ENCODE measurements around the gene ISY1.
"Not testable (repeated sequence)": the region's sequence is repeated elsewhere in the genome, so short reads cannot be mapped to it uniquely, and the experiment has no call there.

ISY1 gene

DNA sequence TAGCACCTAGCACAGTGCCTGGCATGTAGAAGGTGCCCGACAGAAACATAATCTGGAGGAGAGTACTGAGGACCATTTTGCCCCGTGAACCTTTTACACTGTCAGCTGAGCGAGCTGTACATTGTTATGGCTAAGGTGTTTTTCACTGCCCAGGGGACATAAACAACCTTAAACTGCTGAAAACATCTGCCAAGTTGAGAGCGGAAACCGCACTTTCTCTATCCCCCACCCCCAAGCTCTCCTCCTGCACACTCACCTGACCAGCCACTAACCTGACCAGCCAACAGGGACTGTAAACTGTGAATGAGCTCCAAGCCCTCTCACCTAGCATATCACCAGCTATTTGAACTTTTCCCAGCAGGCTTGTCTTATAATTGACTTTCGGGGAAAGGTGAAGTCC is 56.8 kb downstream of the ISY1 start:
- DNase-seq (ENCODE audit: insufficient read length, low spot score): no peak
- TF ChIP-seq POLR2A (IDR thresholded peaks at IDR 0.05; ENCODE audit: low read depth, low read length): no peak
- no peak for FAIRE-seq

DNA sequence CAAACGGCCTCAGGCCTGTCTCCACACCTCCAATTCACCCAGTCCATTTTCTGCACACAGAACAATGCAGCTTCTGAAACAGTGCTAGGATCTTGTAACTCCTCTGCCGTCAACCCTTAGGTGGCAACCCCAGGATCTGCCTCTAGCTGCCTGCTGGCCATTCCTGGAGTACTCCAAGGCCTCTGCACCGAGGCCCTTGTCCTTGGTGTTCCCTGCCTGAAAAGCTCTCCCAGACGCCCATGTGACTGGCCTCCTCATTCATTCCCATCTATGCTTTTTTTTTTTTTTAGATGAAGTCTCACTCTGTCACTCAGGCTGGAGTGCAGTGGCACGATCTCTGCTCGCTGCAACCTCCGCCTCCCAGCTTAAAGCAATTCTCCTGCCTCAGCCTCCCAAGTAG is 57.6 kb downstream of the ISY1 start:
- TF ChIP-seq POLR2A (IDR thresholded peaks at IDR 0.05; ENCODE audit: low read depth, low read length): no peak
- no peak for FAIRE-seq
- DNase-seq (ENCODE audit: insufficient read length, low spot score): no peak

DNA sequence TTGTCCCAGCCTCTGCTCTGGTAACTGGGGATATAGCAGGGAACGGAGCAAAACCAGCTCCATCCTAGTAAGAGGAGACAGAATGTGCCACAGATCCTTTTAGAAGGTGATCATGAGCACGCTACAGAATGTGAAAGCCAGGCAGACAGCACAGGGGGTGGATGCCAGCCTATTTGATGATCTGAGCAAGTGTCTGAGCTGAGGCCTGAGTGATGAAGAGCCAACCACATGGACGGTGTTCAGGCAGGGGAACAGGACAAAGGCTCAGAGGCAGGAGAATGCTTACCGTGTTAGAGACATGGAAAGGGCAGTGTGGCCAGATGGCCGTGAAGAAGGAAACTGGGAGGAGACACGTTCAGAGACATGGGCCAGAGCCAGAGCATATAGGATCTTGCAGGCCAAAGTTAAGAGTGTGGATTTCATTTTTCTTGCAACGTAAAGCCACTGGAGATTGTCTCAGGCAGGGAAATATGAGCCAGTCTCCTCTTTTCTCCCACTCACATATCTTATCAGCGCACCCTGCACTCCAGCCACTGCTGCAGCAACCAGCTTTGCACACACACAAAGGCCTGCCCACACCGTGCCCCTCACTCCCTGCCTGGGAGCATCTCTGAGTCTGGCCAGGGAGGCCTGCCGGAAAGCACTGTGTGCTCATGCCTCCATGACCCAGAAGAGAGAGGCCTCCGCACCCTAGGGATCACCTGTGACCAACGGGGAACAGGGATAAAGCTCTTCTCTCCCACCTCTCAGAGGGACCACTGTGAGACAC is 59.3 kb downstream of the ISY1 start:
- FAIRE-seq (no peak), DNase-seq (ENCODE audit: insufficient read length, low spot score) (no peak)
- TF ChIP-seq POLR2A (IDR thresholded peaks at IDR 0.05; ENCODE audit: low read depth, low read length): no peak

DNA sequence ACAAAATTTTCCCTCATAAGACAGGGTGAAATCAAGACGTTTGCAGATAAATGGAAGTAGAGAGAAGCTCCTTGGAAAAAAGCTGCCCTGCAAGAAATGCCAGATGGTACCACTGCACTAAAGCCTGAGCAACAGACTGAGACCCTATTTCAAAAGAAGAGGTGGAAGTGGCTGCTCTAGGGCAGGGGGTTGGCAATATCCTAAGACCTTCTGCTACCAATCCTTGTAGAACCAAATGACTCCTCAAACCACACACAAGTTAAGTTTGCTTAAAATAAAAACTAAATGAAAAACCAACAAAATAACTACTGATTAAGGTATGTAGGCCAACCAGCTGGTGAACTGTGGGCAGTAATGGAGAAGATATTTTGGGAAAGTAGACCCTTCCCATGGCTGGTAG is 60.6 kb downstream of the ISY1 start:
- DNase-seq (ENCODE audit: insufficient read length, low spot score) (no peak), FAIRE-seq (no peak)
- no peak for TF ChIP-seq POLR2A (IDR thresholded peaks at IDR 0.05; ENCODE audit: low read depth, low read length)

DNA sequence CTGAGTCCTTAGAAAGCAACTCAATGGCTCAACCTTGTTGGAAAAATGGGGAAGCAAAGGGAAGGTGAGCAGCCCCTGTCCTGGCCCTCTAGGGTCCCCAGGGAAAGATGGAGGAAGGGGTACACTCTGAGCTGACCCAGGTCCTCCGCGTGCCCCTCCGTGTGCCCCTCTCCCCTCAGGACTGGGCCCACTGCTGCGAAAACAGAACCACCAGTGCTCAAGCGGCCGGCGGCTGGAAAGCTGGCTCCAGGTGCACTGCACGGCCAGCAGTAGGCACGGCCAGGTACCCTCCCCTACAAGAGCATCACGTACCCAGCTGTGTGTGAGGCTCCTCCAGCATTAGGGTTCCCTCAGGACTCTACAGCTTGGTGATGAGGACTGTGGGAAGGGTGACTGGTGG is 65.6 kb downstream of the ISY1 start:
- FAIRE-seq (no peak), DNase-seq (ENCODE audit: insufficient read length, low spot score) (no peak)
- no peak for TF ChIP-seq POLR2A (IDR thresholded peaks at IDR 0.05; ENCODE audit: low read depth, low read length)

DNA sequence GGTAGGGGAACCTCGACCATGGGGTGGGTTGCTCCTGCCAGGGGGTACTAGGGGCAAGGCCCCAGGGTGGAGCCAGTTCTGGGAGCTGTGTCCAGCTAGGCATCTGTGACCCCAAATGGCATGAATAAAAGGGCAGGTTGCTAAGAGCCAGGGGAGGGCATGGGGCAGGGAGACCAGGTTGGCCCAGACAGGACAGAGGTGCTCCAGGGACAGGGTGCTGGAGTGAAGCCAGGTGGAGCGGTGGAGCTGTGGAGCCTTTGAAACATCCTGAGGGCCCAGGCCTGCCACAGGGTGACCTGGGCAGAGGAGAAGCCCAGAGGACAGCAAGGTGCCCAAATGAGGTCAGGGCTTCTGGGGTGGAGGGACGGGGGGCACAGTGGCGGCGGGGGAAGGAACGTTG is 72.6 kb downstream of the ISY1 start:
- DNase-seq (ENCODE audit: insufficient read length, low spot score); FAIRE-seq: not testable (repeated sequence)

DNA sequence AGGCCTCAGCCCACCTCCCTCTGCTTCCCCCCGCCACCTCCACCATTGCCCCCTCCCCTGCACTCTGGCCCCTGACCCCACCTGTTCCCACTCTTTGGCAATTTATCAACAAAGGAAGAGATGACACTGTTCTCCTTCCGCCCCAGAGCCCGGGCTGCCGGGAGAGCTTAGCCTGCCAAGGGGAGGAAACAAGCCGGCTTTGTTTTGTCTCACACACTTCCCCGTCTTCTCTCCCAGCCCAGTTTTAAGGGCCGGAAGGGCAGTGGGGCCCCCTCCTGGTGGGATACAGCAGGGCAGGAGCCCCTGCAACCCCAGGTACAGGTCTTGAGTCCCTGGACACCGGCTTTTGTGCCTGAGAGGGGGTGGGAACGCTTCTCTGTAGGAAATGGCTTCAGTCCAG is 73.0 kb downstream of the ISY1 start:
- FAIRE-seq; DNase-seq (ENCODE audit: insufficient read length, low spot score): not testable (repeated sequence)

DNA sequence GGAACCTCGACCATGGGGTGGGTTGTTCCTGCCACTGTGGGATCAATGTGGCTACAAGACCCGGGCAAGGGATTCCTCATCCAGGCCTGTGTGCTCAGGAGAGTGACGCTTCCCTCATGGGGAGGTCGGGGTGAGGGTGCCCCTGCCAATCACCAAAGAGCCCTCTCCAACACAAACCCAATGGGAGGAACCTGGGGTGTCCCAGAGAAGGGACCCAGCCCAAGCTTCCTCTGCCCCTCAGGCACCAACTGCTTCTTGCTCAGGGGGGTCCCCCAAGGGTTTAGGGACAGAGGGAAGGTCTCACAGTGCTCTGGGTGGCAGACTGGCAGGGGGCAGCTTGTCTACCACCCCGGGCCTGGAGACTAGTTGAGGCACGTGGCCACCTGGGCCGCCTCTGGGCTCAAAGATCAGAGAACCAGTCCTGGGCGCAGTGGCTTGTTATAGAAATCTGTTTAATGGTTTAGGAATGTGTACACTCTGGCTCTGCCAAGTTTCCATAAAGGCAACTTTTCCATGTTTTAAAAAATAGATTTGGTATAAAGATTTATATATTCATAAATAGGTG is 73.6 kb downstream of the ISY1 start:
- FAIRE-seq: no peak
- TF ChIP-seq POLR2A (IDR thresholded peaks at IDR 0.05; ENCODE audit: low read depth, low read length): no peak
- DNase-seq (ENCODE audit: insufficient read length, low spot score): no peak

DNA sequence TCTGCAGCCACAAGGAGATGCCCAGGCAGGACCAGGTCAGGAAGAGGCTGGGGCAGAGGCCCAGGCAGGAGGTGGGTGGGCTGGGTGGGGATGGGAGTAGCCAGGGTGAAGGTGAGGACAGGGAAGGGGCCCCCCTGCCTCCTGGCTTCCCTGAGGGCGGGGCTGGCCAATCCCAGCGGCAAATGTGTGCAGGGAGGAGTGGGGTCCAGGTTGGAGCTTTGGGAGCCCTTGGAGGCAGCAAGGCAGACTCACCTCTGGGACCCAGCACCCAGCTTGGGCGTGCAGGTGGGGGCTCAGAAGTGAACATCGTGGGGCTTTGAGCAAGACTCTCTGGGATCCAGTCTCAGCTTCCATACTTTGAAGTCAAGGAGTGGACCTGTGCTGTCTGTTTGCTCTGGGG is 75.0 kb downstream of the ISY1 start:
- TF ChIP-seq POLR2A (IDR thresholded peaks at IDR 0.05; ENCODE audit: low read depth, low read length): no peak
- FAIRE-seq (no peak), DNase-seq (ENCODE audit: insufficient read length, low spot score) (no peak)

DNA sequence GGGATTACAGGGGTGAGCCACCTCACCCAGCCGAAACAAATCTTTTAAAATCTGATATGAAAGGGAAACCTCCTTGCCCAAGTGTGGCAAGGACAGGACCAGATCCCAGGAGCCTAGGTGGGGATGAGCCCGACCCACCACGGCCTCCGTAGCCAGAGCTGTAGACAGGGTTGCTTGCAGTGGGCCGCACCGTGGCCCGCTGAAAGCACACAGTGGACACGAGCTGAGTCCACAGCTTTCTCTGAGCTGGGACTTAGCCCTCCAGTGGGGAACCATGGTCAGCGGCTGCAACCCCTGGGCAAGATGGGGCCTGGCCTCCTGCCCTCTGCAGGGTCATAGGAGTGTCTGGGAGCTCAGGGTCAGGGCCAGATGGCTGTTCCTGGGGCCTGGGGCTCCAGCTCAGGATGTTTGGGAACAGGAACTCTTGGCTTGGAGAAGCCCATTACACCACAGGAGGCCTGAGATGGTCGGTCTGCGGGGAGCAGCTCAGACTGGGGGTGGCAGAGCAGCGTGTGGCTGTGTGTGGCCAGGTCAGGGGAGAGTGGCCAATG is 75.6 kb downstream of the ISY1 start:
- TF ChIP-seq POLR2A (IDR thresholded peaks at IDR 0.05; ENCODE audit: low read depth, low read length): no peak
- FAIRE-seq (no peak), DNase-seq (ENCODE audit: insufficient read length, low spot score) (no peak)

DNA sequence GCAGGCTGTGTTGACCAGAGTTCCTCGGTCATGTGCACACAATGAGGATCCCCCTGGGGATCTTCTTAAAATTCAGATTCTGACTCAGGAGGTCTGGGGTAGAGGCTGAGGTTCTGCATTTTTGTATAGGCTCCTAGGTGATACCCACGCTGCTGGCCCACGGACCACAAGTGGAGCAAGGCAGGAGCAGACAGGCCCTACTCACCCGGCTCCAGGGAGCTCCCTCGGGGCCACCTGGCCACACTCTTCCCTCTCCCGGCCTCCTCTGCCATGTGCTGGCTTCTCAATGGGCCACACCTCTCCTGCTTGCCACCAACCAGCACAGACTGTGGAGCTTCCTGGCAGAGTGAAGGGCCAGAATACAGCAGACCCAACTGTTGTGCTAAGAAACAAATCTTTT is 76.4 kb downstream of the ISY1 start:
- no peak for TF ChIP-seq POLR2A (IDR thresholded peaks at IDR 0.05; ENCODE audit: low read depth, low read length)
- FAIRE-seq (no peak), DNase-seq (ENCODE audit: insufficient read length, low spot score) (no peak)

DNA sequence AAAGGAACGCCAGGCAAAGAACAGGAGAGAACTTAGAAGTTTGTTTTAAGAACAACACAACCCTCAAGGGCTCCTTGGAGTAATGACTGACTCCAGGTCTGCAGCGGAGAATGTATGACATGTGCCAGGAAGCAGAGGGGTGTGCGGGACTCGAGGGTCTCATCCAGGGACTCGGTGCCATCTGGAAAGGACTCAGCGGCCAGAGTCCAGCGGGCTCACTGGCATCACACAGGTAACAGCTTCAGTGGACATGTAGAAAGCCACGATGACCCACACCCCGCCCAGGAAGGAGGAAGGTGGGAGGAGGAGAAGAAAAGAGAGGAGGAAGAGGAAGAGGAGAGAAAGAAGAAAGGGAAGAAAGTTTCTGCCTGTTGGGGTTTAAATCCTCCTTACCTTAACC is 78.8 kb downstream of the ISY1 start:
- FAIRE-seq: no peak
- TF ChIP-seq POLR2A (IDR thresholded peaks at IDR 0.05; ENCODE audit: low read depth, low read length): no peak

DNA sequence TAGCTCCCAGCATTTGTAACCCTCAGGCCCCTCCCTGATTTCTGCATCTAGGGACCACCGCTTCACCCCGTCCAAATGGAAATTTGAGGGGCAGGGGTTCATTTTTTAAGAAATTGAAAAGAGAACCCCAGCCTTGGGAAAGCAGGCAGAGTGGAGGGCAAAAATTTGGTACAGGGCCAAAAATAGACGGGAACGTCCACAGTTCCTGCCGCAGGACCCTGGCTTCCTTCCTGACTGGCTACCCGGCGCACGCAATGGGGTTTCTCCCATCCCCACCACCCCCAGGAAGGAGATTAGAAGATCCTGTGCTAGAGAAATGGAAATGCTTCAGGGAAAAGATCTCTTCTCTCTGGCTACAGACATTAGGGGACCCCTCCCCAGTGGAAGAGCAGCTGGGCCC is 79.4 kb downstream of the ISY1 start:
- TF ChIP-seq POLR2A (IDR thresholded peaks at IDR 0.05; ENCODE audit: low read depth, low read length): no peak
- DNase-seq (ENCODE audit: insufficient read length, low spot score) (no peak), FAIRE-seq (no peak)

More for the DNA sequence above, 78.8 kb downstream of the ISY1 start:
- no peak for DNase-seq (ENCODE audit: insufficient read length, low spot score)

DNA sequence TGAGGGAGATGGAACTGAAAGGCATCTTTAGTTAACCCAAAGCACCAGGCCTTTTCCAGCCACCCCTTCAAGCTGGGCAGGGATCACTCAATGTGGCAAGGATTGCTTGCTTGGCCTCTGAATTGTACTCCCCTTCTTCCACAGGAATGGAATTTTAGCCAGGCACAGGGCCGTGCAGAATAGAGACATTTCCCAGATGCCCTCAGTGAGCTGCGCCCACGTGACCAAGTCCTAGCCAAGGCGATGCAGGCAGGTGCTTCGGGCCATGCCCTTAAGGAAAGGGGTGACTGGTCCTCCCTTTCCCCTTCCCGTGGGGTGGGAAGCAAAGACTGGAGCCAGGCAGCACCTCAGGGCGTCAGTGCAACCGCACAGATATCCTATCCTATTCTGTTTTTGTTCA is 82.4 kb downstream of the ISY1 start:
- no peak for TF ChIP-seq POLR2A (IDR thresholded peaks at IDR 0.05; ENCODE audit: low read depth, low read length)

More for the DNA sequence above, 82.4 kb downstream of the ISY1 start:
- no peak for FAIRE-seq
- DNase-seq (ENCODE audit: insufficient read length, low spot score): no peak
